Pons (tissue), 1 donor: ENCODE data around the gene C1D.
"Not testable (repeated sequence)": the region's sequence is repeated elsewhere in the genome, so short reads cannot be mapped to it uniquely, and the experiment has no call there.

Experiments
- DNase-seq: peaks from one replicate; pipeline ENCODE4 v3.0.0-alpha.2; 2016; ENCODE audit warnings: low spot score

The C1D gene

GRCh38 chr2:68062680-68063387, at the start of gene C1D:
Gene C1D, minus strand, starts transcription at chr2:68063004. Its CDS starts 15,694 bp downstream, at chr2:68047310.
- peak; percentile 88 for DNase-seq

- no peak for DNase-seq
Observed at GRCh38 chr2:68110102-68110501, 47.3 kb upstream of the C1D start.

GRCh38 chr2:68108120-68108519, 45.3 kb upstream of the C1D start:
- DNase-seq: no peak

- no peak for DNase-seq
Observed at GRCh38 chr2:68107475-68107874, 44.7 kb upstream of the C1D start.

GRCh38 chr2:68104111-68104835, 41.5 kb upstream of the C1D start:
- DNase-seq: no peak

GRCh38 chr2:68103709-68104055, 40.9 kb upstream of the C1D start:
- DNase-seq: no peak

GRCh38 chr2:68103030-68103708, 40.4 kb upstream of the C1D start:
- DNase-seq: no peak

- DNase-seq: no peak
Observed at GRCh38 chr2:68100189-68100588, 37.4 kb upstream of the C1D start.

- DNase-seq: no peak
Observed at GRCh38 chr2:68099260-68099659, 36.5 kb upstream of the C1D start.

- no peak for DNase-seq
Observed at GRCh38 chr2:68098291-68098797, 35.5 kb upstream of the C1D start.

- no peak for DNase-seq
Observed at GRCh38 chr2:68094111-68094510, 31.3 kb upstream of the C1D start.

- no peak for DNase-seq
Observed at GRCh38 chr2:68093634-68094033, 30.8 kb upstream of the C1D start.

- no peak for DNase-seq
Observed at GRCh38 chr2:68091439-68092034, 28.7 kb upstream of the C1D start.

GRCh38 chr2:68089961-68090360, 27.2 kb upstream of the C1D start:
- DNase-seq: no peak

- no peak for DNase-seq
Observed at GRCh38 chr2:68088940-68089339, 26.1 kb upstream of the C1D start.

GRCh38 chr2:68086166-68086565, 23.4 kb upstream of the C1D start:
- no peak for DNase-seq

GRCh38 chr2:68083346-68083745, 20.5 kb upstream of the C1D start:
- DNase-seq: no peak

- DNase-seq: no peak
Observed at GRCh38 chr2:68074050-68074449, 11.2 kb upstream of the C1D start.

- not testable (repeated sequence) for DNase-seq
Observed at GRCh38 chr2:68063797-68064646, 1.2 kb upstream of the C1D start.

- DNase-seq: no peak
Observed at GRCh38 chr2:68060652-68061051, 2.2 kb downstream of the C1D start.

- no peak for DNase-seq
Observed at GRCh38 chr2:68059784-68060525, 2.8 kb downstream of the C1D start.
